ENCODE results near the gene TNPO2. TPM values are rescaled to one million over a fixed set of nuclear protein-coding genes. Genes with fewer than 3 reads are reported as not detected.

Gene TNPO2
- total and polyA plus RNA-seq, 2 of the 13 experiments (the other 11 are each of a cell fraction or from before 2014, with no cell fraction given): 31.7 to 61.0 TPM

GRCh38 chr19:12681074-12681987 is 42.4 kb downstream of the TNPO2 start, which contains the start of gene DHPS (continued):
- peak; percentile 42; the same call in 1 of the 2 replicates for TF ChIP-seq POLR2AphosphoS2 (IDR thresholded peaks at IDR 0.05; ENCODE audit: low read depth, low read length)
- TF ChIP-seq ZNF569 (CRISPR knock-in tag; IDR thresholded peaks at IDR 0.05; ENCODE audit: borderline replicate concordance): 0 out of 2 replicates have a peak, but pooled peaks have one; percentile 44
- peak; percentile 72 for TF ChIP-seq MYC (CRISPR knock-in tag; IDR thresholded peaks at IDR 0.05; ENCODE audit: borderline replicate concordance)
- TF ChIP-seq ZNF275 (CRISPR knock-in tag; IDR thresholded peaks at IDR 0.05; ENCODE audit: borderline replicate concordance): 0 out of 2 replicates have a peak, but pooled peaks have one; percentile 58
- no peak for TF ChIP-seq ZBTB7B (CRISPR knock-in tag; IDR thresholded peaks at IDR 0.05)
- 0 out of 2 replicates have a peak, but pooled peaks have one; percentile 35 for TF ChIP-seq ZNF235 (CRISPR knock-in tag; IDR thresholded peaks at IDR 0.05; ENCODE audit: borderline replicate concordance)
- TF ChIP-seq, protein P1, sequence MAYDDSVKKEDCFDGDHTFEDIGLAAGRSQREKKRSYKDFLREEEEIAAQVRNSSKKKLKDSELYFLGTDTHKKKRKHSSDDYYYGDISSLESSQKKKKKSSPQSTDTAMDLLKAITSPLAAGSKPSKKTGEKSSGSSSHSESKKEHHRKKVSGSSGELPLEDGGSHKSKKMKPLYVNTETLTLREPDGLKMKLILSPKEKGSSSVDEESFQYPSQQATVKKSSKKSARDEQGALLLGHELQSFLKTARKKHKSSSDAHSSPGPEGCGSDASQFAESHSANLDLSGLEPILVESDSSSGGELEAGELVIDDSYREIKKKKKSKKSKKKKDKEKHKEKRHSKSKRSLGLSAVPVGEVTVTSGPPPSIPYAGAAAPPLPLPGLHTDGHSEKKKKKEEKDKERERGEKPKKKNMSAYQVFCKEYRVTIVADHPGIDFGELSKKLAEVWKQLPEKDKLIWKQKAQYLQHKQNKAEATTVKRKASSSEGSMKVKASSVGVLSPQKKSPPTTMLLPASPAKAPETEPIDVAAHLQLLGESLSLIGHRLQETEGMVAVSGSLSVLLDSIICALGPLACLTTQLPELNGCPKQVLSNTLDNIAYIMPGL (CRISPR knock-in tag; IDR thresholded peaks at IDR 0.05; ENCODE audit: borderline replicate concordance in 1 of 2, low read depth in 1 of 2): peak in 1 of 2 experiments; percentile 42; a peak in 1 of 4 replicates
- TF ChIP-seq TBX2 (CRISPR knock-in tag; IDR thresholded peaks at IDR 0.05; ENCODE audit: borderline replicate concordance): peak; percentile 80
- peak; percentile 2; the same call in 1 of the 2 replicates for TF ChIP-seq ZNF264 (CRISPR knock-in tag; IDR thresholded peaks at IDR 0.05)
- TF ChIP-seq CERS6 (CRISPR knock-in tag; IDR thresholded peaks at IDR 0.05): 0 out of 2 replicates have a peak, but pooled peaks have one; percentile 40
- no peak for TF ChIP-seq ZNF12 (CRISPR knock-in tag; IDR thresholded peaks at IDR 0.05)
- peak; percentile 61 for TF ChIP-seq HNF1B (CRISPR knock-in tag; IDR thresholded peaks at IDR 0.05)
- peak; percentile 84 for TF ChIP-seq UBTF (CRISPR knock-in tag; IDR thresholded peaks at IDR 0.05)
- TF ChIP-seq TFAP4 (IDR thresholded peaks at IDR 0.05; ENCODE audit: borderline replicate concordance, low read depth): 0 out of 2 replicates have a peak, but pooled peaks have one; percentile 10
- TF ChIP-seq CSRNP1 (CRISPR knock-in tag; IDR thresholded peaks at IDR 0.05): peak; percentile 70; the same call in 1 of the 2 replicates
